Measurements from ENCODE around the gene ADGRF5. TPM values are rescaled to one million over a fixed set of nuclear protein-coding genes. Genes with fewer than 3 reads are reported as not detected.

Gene ADGRF5
- total and polyA plus RNA-seq, 7 donors: 1.2 to 15.0 (median 7.3) TPM

- Histone ChIP-seq H3K4me1 (peaks cover 0 to 7% (median 6%) of the 10 kb centered on the region in 4 donors), H3K36me3 (no peaks in the 10 kb centered on the region), H3K9me3 (no peaks in the 10 kb centered on the region), H3K27ac (no peak overlapping the region), H3K4me3 (no peak overlapping the region), H3K27me3 (no peaks in the 10 kb centered on the region)
- TF ChIP-seq POLR2A (IDR thresholded peaks at IDR 0.05) (no peak), CTCF (IDR thresholded peaks at IDR 0.05) (no peak), POLR2AphosphoS5 (IDR thresholded peaks at IDR 0.05) (no peak), EP300 (IDR thresholded peaks at IDR 0.05) (no peak)
- intact Hi-C loops (cut with DNase I): no loop called here
- no peak for DNase-seq
- 83 to 86% methylated on average over 1 of the region's 1 CpG for WGBS, 2 donors
Measured at GRCh38 chr6:46893648-46894047, 28.1 kb downstream of the ADGRF5 start.

- H3K4me3 ChIP-seq: no peak overlapping the region
- H3K27ac ChIP-seq: peak overlapping the region in 1 of 4 donors; percentile 4
- DNase-seq: no peak
- H3K9me3 ChIP-seq: no peaks in the 10 kb centered on the region
- WGBS, 2 donors: 34 to 49% methylated on average over 4 of the region's 4 CpGs
- intact Hi-C loops (cut with DNase I): no loop called here
- H3K36me3 ChIP-seq: no peaks in the 10 kb centered on the region
- peaks cover 0 to 7% (median 6%) of the 10 kb centered on the region in 4 donors for H3K4me1 ChIP-seq
- H3K27me3 ChIP-seq: no peaks in the 10 kb centered on the region
- TF ChIP-seq POLR2A (IDR thresholded peaks at IDR 0.05): no peak
- no peak for TF ChIP-seq CTCF (IDR thresholded peaks at IDR 0.05)
- no peak for TF ChIP-seq EP300 (IDR thresholded peaks at IDR 0.05)
- TF ChIP-seq POLR2AphosphoS5 (IDR thresholded peaks at IDR 0.05): no peak
Measured at GRCh38 chr6:46891252-46891795, 30.4 kb downstream of the ADGRF5 start.

- H3K9me3 ChIP-seq: no peaks in the 10 kb centered on the region
- TF ChIP-seq CTCF (IDR thresholded peaks at IDR 0.05) (no peak), EP300 (IDR thresholded peaks at IDR 0.05) (no peak), POLR2AphosphoS5 (IDR thresholded peaks at IDR 0.05) (no peak), POLR2A (IDR thresholded peaks at IDR 0.05) (no peak)
- H3K4me1 ChIP-seq: peaks cover 0 to 7% (median 6%) of the 10 kb centered on the region in 4 donors
- no peaks in the 10 kb centered on the region for H3K27me3 ChIP-seq
- H3K27ac ChIP-seq: no peak overlapping the region
- H3K36me3 ChIP-seq: no peaks in the 10 kb centered on the region
- intact Hi-C loops (cut with DNase I): no loop called here
- DNase-seq: no peak
- H3K4me3 ChIP-seq: no peak overlapping the region
- WGBS, 2 donors: 86 to 89% methylated on average over 4 of the region's 4 CpGs
Measured at GRCh38 chr6:46888578-46888977, 33.2 kb downstream of the ADGRF5 start.

- no peak for DNase-seq
- no peak overlapping the region for H3K27ac ChIP-seq
- no peaks in the 10 kb centered on the region for H3K9me3 ChIP-seq
- H3K4me1 ChIP-seq: peaks cover 0 to 7% (median 6%) of the 10 kb centered on the region in 4 donors
- intact Hi-C loops (cut with DNase I): no loop called here
- TF ChIP-seq CTCF (IDR thresholded peaks at IDR 0.05) (no peak), EP300 (IDR thresholded peaks at IDR 0.05) (no peak), POLR2A (IDR thresholded peaks at IDR 0.05) (no peak), POLR2AphosphoS5 (IDR thresholded peaks at IDR 0.05) (no peak)
- no peak overlapping the region for H3K4me3 ChIP-seq
- H3K27me3 ChIP-seq: no peaks in the 10 kb centered on the region
- no peaks in the 10 kb centered on the region for H3K36me3 ChIP-seq
- 60 to 63% methylated on average over 3 of the region's 3 CpGs for WGBS, 2 donors
Measured at GRCh38 chr6:46888031-46888430, 33.7 kb downstream of the ADGRF5 start.

GRCh38 chr6:46882645-46883044 is 39.1 kb downstream of the ADGRF5 start:
- Histone ChIP-seq H3K9me3 (no peaks in the 10 kb centered on the region), H3K4me1 (no peaks in the 10 kb centered on the region), H3K4me3 (no peak overlapping the region), H3K36me3 (no peaks in the 10 kb centered on the region), H3K27me3 (no peaks in the 10 kb centered on the region), H3K27ac (no peak overlapping the region)
- TF ChIP-seq EP300 (IDR thresholded peaks at IDR 0.05) (no peak), CTCF (IDR thresholded peaks at IDR 0.05) (no peak), POLR2A (IDR thresholded peaks at IDR 0.05) (no peak), POLR2AphosphoS5 (IDR thresholded peaks at IDR 0.05) (no peak)
- WGBS, 2 donors: 89 to 93% methylated on average over 2 of the region's 2 CpGs
- intact Hi-C loops (cut with DNase I): no loop called here
- DNase-seq: no peak

Data from sigmoid colon (tissue), 7 donors.